Osteocyte (in vitro differentiated cells): ENCODE data around the gene CACNA2D2. TPM values are rescaled to one million over a fixed set of nuclear protein-coding genes. Genes with fewer than 3 reads are reported as not detected.

Source experiments
- DNase-seq: peaks from one replicate; pipeline ENCODE4 v3.0.0; 2021; ENCODE audit warnings: mixed read lengths; ENCODE audit not compliant: unreplicated experiment; ENCODE audit errors: extremely low spot score
- H3K27ac Mint-ChIP-seq: one replicate; pipeline ENCODE4 v1.8.0; 2021; ENCODE audit warnings: mild to moderate bottlenecking, mixed read lengths; ENCODE audit not compliant: unreplicated experiment
- H3K27me3 Mint-ChIP-seq: one replicate; pipeline ENCODE4 v1.8.0; 2021; ENCODE audit warnings: mixed read lengths; ENCODE audit not compliant: unreplicated experiment
- H3K36me3 Mint-ChIP-seq: one replicate; pipeline ENCODE4 v1.8.0; 2021; ENCODE audit warnings: mixed read lengths; ENCODE audit not compliant: unreplicated experiment
- H3K4me1 Mint-ChIP-seq: one replicate; pipeline ENCODE4 v1.8.0; 2021; ENCODE audit warnings: mixed read lengths; ENCODE audit not compliant: unreplicated experiment
- H3K4me3 Mint-ChIP-seq: one replicate; pipeline ENCODE4 v1.8.0; 2021; ENCODE audit warnings: mild to moderate bottlenecking, moderate library complexity, mixed read lengths; ENCODE audit not compliant: unreplicated experiment
- H3K9me3 Mint-ChIP-seq: one replicate; pipeline ENCODE4 v1.8.0; 2021; ENCODE audit warnings: mixed read lengths; ENCODE audit not compliant: unreplicated experiment
- total RNA-seq: library from RNA; stranded (reverse); gene quantifications from 2 replicates; pipeline ENCODE4 v1.2.1, GENCODE V29; 2021
- TF ChIP-seq, protein P1 (sequence below): fragments of 200-600 bp; sonication (generic); IDR thresholded peaks from 2 replicates; pipeline ENCODE4 v1.5.0; 2021; ENCODE audit warnings: antibody characterized with exemption, mild to moderate bottlenecking, moderate library complexity

Gene CACNA2D2
- total RNA-seq, 1 donor from 2014 or later: 0.27 TPM

DNA sequence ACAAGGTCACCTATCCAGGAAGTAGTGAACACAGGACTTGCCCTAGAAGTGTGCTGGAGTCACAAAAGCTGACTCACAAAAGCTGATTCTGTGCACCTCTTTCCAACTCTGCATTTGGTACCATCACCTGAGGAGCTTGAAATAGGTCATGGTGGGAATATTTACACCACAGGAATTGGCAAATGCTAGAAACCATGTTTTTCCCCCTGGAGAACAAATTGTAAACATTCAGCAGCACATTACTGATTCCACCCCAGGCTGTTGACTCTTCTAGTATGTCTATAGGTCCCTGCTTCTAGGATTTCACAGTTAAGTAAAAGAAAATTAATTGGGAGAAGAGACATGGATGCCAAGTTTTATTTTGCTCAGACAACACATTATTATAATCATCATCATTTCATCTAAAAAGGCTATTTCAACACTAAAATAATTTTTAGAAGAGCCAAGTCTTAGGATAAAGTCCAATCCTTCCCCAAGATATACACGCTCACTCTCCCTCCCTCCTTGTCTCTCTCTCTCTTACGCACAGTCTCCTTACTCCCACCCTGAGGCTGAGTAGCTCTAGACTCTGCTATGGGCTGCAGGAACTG is 24.7 kb downstream of the CACNA2D2 start:
- H3K27ac Mint-ChIP-seq: no peak overlapping the region
- no peaks in the 10 kb centered on the region for H3K9me3 Mint-ChIP-seq
- H3K27me3 Mint-ChIP-seq: peaks cover 3% of the 10 kb centered on the region
- no peak overlapping the region for H3K4me3 Mint-ChIP-seq
- no peak for DNase-seq
- no peaks in the 10 kb centered on the region for H3K36me3 Mint-ChIP-seq
- H3K4me1 Mint-ChIP-seq: no peaks in the 10 kb centered on the region
- TF ChIP-seq, protein P1, sequence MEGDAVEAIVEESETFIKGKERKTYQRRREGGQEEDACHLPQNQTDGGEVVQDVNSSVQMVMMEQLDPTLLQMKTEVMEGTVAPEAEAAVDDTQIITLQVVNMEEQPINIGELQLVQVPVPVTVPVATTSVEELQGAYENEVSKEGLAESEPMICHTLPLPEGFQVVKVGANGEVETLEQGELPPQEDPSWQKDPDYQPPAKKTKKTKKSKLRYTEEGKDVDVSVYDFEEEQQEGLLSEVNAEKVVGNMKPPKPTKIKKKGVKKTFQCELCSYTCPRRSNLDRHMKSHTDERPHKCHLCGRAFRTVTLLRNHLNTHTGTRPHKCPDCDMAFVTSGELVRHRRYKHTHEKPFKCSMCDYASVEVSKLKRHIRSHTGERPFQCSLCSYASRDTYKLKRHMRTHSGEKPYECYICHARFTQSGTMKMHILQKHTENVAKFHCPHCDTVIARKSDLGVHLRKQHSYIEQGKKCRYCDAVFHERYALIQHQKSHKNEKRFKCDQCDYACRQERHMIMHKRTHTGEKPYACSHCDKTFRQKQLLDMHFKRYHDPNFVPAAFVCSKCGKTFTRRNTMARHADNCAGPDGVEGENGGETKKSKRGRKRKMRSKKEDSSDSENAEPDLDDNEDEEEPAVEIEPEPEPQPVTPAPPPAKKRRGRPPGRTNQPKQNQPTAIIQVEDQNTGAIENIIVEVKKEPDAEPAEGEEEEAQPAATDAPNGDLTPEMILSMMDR: no peak

DNA sequence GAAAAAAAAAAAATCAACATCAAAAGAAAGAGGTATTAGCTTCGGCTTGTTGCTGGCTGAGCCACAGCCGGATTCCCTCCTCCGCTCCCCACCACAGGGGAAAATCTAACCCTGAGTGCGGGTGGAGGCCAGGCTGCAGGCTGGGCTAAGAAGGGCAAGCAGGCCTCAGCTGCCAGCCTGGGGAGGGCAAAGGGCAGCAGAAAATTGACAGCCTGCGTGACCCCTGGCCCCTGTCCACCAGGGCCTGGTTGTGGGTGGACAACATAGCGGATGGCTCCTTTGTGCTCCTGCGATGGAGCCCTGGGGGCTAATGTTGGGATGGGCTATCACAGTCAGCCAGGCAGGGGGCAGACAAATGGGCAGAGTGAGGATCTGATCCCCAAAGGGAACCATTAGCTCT is 25.4 kb downstream of the CACNA2D2 start:
- Mint-ChIP-seq H3K27ac (no peak overlapping the region), H3K4me3 (no peak overlapping the region), H3K4me1 (no peaks in the 10 kb centered on the region), H3K27me3 (peaks cover 3% of the 10 kb centered on the region), H3K9me3 (no peaks in the 10 kb centered on the region), H3K36me3 (no peaks in the 10 kb centered on the region)
- TF ChIP-seq, protein P1: no peak
- DNase-seq: no peak

DNA sequence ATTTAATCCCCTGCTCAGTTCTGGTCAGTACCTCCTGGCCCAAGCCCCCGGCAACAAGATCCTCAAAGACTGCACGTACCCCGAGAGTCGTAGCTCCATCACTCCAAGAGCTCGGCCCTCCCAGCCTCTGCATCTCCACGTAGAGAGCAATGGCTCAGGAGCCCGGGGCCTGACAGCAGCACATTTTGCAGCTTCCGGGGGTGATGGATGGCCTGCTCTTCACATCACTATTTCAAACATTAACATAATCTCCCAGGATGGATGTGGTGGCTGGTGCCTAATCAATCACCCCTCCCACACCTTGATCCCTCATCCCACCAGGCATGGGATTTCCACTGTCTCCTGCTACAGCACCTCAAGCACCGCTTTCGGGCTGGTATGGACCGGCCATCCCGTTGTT is 28.1 kb downstream of the CACNA2D2 start:
- H3K9me3 Mint-ChIP-seq: no peaks in the 10 kb centered on the region
- H3K27ac Mint-ChIP-seq: no peak overlapping the region
- no peaks in the 10 kb centered on the region for H3K4me1 Mint-ChIP-seq
- H3K36me3 Mint-ChIP-seq: no peaks in the 10 kb centered on the region
- TF ChIP-seq, protein P1: no peak
- no peak for DNase-seq
- no peak overlapping the region for H3K4me3 Mint-ChIP-seq
- peaks cover 3% of the 10 kb centered on the region for H3K27me3 Mint-ChIP-seq

DNA sequence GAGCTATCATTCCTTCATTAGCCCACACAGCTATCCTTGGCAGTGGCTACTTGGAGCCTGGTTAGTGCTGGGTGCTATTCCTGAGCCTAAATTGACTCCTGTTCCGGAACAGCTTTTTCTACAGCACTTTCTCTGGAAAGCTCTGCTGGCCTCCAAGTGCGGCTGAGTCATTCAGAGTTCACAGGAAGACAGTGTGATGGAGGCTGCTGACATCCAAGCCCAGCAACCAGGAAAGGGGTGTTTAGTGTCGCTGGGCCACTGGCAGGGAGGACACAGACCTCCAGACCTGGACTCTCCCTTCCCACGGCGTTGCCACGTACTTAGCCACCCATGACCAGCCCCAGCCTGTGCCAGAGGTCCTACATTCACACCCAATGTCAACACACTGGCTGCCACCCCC is 28.7 kb downstream of the CACNA2D2 start:
- H3K27me3 Mint-ChIP-seq: peaks cover 6% of the 10 kb centered on the region
- H3K36me3 Mint-ChIP-seq: no peaks in the 10 kb centered on the region
- DNase-seq: no peak
- no peaks in the 10 kb centered on the region for H3K4me1 Mint-ChIP-seq
- H3K9me3 Mint-ChIP-seq: no peaks in the 10 kb centered on the region
- no peak overlapping the region for H3K4me3 Mint-ChIP-seq
- no peak overlapping the region for H3K27ac Mint-ChIP-seq
- TF ChIP-seq, protein P1: no peak

DNA sequence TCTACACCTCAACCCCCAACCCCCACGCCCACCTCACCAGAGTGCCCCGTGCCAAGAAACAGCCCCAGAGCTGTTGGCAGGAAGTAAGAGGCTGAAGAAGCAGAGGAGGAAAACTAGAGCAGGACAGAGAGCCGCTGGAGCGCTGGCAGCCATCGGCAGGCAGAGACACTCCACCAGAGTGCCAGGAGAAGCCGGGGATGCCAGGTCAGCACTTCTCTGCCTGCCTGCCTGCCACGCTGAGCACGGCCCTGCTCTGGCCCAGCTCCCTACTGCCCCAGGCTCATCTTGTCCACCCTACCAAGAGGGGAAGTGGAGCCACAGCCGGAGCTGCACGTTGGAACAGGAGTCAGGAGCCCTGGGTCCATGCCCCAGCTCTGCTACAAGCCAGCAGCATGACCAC is 29.7 kb downstream of the CACNA2D2 start:
- no peak for DNase-seq
- H3K36me3 Mint-ChIP-seq: no peaks in the 10 kb centered on the region
- no peaks in the 10 kb centered on the region for H3K9me3 Mint-ChIP-seq
- H3K27ac Mint-ChIP-seq: no peak overlapping the region
- TF ChIP-seq, protein P1: no peak
- H3K4me1 Mint-ChIP-seq: no peaks in the 10 kb centered on the region
- H3K27me3 Mint-ChIP-seq: peaks cover 8% of the 10 kb centered on the region
- no peak overlapping the region for H3K4me3 Mint-ChIP-seq
